Dermis microvascular lymphatic vessel endothelial cell (primary cell): Measurements from ENCODE around the gene SLC5A4. TPM values are rescaled to one million over a fixed set of nuclear protein-coding genes. Genes with fewer than 3 reads are reported as not detected.
"Not testable (repeated sequence)": the region's sequence is repeated elsewhere in the genome, so short reads cannot be mapped to it uniquely, and the experiment has no call there.

Experiments used
- DNase-seq, 2 donors: peaks; one replicate each; pipeline versions ENCODE4 v3.0.0 to v3.0.0-alpha.2; 2010; ENCODE audit warnings: low read depth in 2 of 2
- total RNA-seq: library from RNA; depleted of rRNA; stranded (reverse); fragments of >200 nt; gene quantifications from 2 replicates; pipeline ENCODE4 v1.2.1, GENCODE V29; 2014

Gene SLC5A4
- total RNA-seq, 1 donor from 2014 or later: 3.0 TPM

DNA sequence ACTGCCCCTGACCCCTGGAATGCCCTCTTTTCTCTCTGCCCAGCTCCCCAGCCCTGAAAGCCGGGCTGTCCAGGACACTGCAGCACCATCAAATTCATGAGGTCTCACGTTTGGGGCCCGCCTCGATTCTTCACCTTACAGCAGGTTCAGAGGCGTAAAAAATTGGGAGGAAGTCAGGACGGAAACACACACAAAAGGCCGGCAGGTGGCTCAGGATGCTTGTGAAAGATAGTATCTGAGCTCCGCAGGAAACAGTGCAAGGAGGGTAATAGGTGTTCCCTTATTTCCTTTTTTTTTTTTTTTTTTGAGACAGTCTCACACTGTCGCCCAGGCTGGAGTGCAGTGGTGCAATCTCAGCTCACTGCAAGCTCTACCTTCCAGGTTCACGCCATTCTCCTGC lies 54.4 kb downstream of the SLC5A4 start:
- DNase-seq: no peak

DNA sequence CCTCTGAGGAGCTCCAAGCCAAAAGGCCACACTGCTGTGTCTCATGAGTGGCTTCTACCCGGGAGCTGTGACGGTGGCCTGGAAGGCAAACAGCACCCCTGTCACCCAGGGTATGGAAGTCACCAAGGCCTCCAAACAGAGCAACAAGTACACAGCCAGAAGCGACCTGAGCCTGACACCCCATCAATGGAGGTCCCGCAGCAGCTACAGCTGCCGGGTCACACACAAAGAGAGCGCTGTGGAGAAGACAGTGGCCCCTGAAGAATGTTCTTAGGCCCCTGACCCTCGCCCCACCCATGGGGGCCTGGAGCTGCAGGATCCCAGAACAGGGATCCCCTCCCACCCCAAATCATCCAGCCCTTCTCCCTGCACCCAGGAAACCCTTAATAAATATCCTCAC lies 55.2 kb downstream of the SLC5A4 start:
- DNase-seq: no peak

GRCh38 chr22:32199341-32199740 lies 55.8 kb downstream of the SLC5A4 start:
- DNase-seq: no peak

- DNase-seq: not testable (repeated sequence)
These were observed 57.5 kb downstream of the SLC5A4 start for GRCh38 chr22:32197553-32198226.

GRCh38 chr22:32195900-32196299 lies 59.2 kb downstream of the SLC5A4 start:
- not testable (repeated sequence) for DNase-seq

GRCh38 chr22:32193346-32193745 lies 61.8 kb downstream of the SLC5A4 start:
- DNase-seq: not testable (repeated sequence)

GRCh38 chr22:32191021-32191420 lies 64.1 kb downstream of the SLC5A4 start:
- DNase-seq: not testable (repeated sequence)

DNA sequence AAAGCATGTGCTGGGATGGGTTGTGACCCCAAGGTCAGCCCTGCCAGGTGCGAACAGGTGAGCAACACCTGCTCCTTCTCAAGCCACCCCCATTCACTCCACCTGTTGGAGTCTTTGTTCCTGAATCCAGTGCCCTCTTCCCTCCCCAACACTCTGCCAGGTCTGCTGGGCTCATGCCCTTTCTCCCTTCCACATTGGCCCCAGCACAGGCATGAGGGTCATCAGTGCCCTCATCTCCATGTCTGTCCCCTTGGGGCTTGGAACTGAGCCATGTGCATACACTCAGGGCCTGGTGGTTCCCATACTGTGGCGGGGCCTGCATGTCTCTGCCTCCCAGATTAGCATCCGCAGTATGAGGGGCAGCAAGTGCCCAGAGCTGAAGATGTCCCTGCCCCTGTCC lies 69.3 kb downstream of the SLC5A4 start:
- no peak for DNase-seq

DNA sequence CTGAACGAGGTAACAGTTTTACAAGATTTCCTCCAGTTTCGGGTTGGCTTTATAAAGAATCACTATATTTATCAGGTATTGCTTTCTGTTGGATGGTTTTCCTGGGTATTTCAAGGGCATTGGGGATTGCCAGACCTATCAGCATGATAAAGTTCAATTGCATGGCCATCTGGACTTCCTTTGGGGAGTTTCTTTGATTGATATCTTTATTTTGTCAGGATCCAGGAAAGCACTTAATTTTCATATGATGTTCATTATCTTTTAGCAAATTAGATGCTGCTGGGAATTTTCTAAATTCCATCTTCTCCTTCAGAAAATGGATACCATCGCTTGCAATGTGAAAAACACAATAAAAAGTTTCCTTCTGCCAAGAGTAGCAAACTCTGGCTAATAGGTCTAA lies 71.5 kb downstream of the SLC5A4 start:
- DNase-seq: no peak

- DNase-seq: no peak
These were observed 74.1 kb downstream of the SLC5A4 start for GRCh38 chr22:32181043-32181442.

GRCh38 chr22:32177221-32177765 lies 77.9 kb downstream of the SLC5A4 start:
- no peak for DNase-seq

DNA sequence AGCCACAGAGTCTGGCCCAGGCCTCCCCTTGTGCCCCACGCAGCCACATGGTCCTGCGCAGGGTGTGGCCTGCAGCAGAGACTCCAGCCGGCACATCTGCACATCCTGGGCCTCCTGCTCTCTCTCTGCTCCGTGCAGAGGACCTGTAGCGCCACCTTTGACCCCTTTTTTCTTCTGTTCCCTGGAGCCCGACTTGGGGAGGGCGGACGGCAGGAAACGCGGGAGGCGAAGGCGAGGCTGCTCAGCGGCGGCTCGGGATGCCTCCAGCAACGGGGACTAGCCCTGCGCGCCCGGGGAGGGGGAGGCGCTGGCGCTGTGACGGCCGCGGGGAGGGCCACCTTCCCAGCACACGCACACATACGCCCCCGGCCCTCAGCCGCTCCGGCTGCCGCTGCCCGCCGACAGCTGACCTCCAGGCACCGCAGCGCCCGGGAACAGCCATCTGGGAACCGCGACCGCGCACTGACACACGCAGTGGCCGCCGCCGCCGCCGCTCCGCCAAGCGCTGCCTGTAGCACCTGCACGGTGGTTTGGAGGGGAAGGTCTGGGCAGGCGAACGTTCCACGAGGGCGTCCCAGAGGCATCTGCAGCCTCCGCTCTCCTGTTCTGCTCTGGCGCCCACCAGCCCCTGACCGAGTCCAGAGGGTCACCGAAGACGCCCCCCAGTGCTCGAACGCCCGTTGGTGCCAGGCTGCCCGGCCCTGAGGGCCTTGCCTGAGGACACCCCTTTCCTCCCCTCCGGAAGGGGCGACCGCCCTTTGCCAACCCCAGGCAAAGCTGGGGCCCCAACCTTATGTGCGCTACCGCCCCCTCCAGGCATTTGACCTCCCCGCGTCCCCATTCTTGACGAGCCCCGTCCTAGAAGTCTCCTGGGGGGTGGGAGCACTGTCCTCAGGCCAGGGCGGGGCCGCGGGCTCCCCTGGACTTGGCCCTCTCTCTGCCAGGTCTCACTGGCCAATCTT lies 79.2 kb downstream of the SLC5A4 start:
- no peak for DNase-seq

DNA sequence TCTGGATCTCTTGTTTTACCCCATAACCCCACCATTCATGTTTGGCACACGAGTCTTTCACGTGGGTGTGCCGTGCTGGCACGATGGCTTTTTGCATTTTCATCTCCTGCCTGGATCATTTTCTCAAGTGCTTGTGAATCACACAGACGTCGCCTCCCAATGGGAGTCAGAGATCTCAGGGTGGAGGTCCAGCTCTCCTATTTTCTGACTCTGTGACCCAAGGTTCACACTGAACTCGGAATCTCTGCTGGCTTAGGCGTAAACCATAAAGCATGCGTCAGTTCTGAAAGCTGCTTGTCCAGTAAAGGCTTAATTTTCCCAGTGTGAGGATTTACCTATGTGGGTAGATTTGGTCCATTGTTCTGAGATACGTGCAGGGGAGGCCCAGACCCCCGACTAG lies 80.0 kb downstream of the SLC5A4 start:
- no peak for DNase-seq

Other genes with a start within 250 kb of the SLC5A4 start
- gene SLC5A1, start 212.1 kb downstream of the SLC5A4 start, total RNA-seq: under 0.01 TPM in 2 replicates
- not detected in 2 replicates for gene C22orf42, start 96.0 kb downstream of the SLC5A4 start, total RNA-seq
- 0.13 TPM in 1 of 2 replicates, not detected in the other for gene RFPL2, start 50.3 kb downstream of the SLC5A4 start, total RNA-seq
- gene RFPL3, start 102.5 kb upstream of the SLC5A4 start, total RNA-seq: not detected in 2 replicates
- gene RTCB, start 156.9 kb upstream of the SLC5A4 start, total RNA-seq: 127 and 129 TPM in 2 replicates
- not detected in 2 replicates for gene BPIFC, start 209.1 kb upstream of the SLC5A4 start, total RNA-seq
- 43.6 and 72.6 TPM in 2 replicates for gene FBXO7, start 219.5 kb upstream of the SLC5A4 start, total RNA-seq